Smooth muscle cell of bladder (primary cell): Measurements from ENCODE around the gene SMARCA2. TPM values are rescaled to one million over a fixed set of nuclear protein-coding genes. Genes with fewer than 3 reads are reported as not detected.

Experiments
- total RNA-seq: library from RNA; depleted of rRNA; stranded (reverse); fragments of >200 nt; gene quantifications from 2 replicates; pipeline ENCODE4 v1.2.3, GENCODE V29; 2014

The SMARCA2 gene
- 49.4 and 52.1 TPM in 2 replicates for total RNA-seq

GRCh38 chr9:2014696-2015580 lies at the start of gene SMARCA2:
SMARCA2 (plus strand) TSS chr9:2015347; CDS start chr9:2029023, 13,676 bp downstream.

